NCI-H1105 treated with DMSO at 0.1 percent for 48 hours (cell line): ENCODE data around the gene CTIF.

ENCODE experiments used
- DNase-seq: peaks from one replicate; lab custom pipeline; 2025; lab: John Stamatoyannopoulos, UW

Gene CTIF

DNA sequence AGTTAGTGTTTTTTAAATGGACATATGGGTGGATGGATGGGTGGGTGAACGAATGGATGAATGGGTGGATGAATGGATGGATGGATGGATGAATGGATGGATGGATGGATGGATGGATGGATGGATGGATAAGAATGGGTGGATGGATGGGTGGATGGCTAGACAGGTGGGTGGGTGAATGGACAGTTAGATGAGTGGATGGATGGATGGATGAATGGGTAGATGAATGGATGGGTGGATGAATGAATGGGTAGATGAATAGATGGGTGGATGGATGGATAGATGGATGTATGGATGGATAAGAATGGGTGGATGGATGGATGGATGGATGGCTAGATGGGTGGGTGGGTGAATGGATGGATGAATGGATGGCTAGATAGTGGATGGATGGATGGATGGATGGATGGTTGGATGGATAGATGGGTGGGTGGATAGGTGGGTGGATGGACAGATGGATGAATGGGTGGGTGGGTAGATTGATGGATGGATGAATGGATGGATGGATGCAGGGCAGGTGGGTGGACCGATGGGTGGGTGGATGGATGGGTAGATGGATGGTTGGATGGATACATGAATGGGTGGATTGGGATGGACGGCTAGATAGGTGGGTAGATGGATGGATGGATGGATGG, 64.0 kb downstream of the CTIF start:
- DNase-seq = no peak

DNA sequence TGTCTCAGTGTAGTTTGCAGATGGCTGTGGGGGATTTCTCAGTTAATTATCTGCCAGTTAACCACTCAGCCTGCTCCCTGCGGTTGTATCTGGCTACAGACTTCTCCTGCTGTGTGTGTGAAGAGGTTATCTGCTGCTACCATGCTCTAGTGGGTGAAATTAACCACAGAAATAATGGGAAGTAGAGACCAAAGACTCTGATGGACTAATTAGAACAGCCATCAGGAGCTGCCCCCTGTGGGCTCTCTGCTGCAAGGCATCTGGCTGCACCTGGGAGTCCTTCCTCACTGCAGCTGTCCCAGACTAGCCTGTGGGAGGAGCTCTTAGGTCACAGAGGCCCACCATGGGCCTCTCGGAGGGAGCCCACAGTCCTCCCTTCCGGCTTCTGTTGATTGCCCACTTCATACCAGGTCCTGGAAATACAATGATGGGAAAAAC, 66.6 kb downstream of the CTIF start:
- no peak for DNase-seq

DNA sequence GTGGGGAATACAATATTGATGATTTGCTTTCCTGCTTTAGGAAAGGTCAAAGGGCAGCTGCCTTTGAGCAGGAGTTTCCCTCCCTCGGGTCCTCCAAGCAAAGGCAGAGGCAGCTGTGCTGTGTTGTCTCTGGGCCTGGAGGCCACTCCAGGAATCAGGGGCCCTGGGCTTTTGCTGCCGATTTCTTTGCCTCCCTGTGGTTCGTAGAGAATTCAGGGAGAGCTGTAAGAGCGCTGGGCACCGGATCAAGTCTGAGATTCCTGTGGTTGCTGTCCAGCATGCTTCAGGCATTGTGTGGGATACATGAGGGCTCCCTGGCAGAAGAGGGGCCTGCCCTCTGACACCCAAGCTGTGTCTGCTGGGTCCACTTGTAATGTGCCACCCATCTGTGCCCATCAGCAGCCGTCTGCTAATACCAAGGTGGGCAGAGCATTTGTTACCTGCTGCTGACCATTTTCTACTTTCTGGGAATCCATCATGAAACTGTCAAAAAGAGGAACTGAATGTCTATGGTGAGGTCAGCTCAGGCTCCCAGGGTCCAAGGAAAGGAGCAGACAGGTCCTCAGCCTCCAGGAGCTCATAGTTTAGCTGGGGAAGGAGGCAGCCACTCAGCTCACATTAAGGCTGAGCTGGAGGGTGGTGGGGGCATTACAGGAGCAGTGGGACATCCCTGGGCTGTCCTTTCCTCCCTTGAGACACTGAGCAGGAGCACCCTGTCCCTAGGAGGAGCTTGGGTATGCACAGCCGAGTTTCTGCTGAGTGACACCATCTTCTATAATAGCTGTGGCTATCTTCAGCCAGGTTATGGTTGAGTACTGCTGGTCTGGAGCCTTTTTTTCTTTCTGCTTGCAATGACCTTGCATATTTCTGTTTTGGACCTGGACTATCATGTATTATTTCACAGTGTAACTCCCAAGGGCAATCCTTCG, 68.5 kb downstream of the CTIF start:
- no peak for DNase-seq

DNA sequence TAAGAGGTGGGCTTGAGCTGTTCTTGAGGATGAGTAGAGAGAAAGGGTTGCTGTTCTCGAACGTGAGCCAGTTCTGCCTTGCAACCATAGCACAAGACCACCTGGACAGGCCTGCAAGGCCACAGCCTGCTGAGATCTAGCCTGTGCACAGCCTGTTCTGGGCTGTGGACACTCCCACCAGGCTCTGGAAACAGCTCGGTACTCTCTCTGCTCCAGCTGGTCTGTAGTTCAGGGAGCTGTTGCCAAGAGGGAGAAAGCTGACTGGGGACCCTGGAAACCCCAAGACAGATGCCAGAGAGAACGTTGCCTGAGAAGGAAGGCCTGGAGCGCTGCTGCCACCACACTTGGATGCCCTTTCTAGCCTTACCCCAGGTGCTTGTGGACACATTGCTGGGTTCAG, 69.8 kb downstream of the CTIF start:
- DNase-seq = no peak

DNA sequence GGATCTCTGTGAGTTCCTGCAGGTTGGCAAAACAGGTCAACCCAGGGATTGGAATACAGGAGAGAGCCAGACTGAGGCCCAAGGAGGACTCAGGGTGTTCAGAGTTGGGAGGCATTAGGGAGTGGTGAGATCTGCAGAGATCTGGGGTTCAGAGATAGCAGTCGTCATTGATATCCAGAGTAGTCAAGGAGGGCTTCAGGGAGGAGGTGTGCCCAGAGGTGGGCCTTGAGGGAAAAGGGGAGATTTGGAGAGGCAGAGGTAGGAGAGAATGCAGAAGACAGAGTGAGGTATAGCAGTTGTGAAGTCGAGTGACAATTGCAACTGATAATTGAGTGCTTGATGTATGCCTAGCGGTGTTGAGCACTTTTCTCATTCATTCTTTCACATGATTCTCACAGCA, 70.3 kb downstream of the CTIF start:
- no peak for DNase-seq

DNA sequence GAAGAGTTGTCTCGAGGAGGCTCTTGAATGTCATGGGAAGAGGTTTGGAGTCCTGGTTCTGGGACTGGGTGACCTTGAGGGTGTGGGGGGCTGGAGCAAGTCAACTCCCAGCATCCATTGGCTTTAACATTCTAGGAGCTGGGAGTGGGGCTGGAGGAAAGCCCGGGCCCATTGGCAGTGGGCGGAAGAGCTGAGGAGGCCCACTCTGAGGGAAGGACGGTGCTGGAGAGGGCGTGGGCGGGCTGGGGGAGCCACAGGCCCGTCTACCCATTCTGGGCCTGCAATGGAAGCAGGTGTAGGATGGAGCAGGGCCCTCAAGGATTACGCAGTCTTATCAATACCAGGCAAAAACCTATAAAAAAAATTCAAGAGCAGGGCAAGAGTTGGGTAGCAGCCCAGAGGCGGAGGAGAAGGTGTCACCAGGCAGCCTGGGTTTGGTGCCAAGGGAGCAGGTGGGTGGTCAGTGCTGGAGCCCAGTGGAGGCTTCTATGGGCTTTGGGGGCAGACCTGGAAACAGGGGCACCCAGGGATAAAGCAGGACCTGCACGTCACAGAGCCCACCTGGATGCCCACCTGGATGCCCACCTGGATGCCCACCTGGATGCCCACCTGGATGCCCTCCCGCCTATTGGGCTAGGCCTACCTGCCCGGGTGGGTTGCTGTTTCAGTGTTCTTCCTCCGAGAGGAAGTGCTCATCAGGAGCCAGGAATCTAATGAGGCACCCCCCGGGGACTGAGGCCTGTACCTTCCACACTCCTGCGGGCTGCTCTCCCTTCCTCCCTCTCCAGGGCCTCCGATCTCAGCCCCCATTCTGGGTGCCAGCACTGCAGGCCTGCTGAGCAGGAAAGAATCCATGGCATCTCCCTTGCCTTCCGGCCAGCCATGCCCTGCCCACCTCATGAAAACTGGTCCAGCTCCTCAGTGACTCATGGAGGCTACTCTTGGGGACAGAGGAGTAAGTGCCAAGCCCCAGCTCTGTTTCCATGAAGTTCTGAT, 71.3 kb downstream of the CTIF start:
- DNase-seq = no peak

DNA sequence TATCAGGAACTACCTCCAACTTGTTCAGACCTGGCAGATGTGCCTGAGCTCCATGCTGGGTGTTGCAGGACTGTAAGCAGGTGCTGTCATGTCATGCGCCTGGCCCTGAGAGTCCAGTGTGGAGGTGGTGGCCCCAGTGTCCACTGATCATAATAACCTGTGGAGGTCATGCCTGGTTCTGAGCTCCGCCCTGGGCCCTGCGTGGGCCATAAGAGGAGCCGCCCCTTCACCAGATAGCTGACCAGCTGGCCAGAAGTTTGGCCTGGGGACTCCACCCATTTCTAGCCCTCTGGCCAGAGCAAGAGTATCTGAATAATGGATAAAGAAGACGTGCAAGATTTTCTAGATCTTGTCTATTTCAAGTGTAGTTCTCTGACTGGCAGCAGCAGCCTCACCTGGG, 72.4 kb downstream of the CTIF start:
- DNase-seq = no peak

DNA sequence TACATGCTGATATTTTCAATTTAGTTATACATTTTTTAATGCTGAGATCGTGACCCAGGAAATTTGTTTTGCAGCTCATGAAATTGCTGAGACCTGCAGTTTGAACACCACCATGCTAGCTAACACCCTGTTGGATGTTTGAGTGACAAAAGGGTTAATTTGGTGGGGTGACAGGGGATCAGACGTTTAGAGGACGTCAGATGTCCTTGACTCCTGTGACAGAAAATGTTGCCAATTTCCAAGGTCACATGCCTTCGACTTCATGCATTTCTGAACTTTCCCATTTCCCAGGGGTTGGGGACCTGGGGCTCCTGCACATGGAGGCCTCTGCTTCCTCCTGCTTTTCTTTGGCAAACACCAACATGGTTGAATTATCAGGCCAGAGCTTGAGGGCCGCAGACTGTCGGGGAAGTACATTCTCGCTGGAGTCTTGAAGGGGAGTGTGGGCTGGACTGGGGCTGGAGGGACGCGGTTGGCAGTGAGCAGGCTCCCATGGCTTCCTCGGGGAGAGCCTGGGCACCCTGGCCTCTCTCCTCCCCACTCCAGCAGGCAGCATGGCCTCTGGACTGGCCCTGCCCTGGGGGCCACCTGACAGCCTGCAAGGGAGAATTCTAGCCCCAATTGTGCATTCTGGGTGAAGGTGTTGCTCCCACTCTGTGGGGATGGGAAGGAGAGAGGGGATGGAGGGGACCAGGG, 73.1 kb downstream of the CTIF start:
- no peak for DNase-seq

DNA sequence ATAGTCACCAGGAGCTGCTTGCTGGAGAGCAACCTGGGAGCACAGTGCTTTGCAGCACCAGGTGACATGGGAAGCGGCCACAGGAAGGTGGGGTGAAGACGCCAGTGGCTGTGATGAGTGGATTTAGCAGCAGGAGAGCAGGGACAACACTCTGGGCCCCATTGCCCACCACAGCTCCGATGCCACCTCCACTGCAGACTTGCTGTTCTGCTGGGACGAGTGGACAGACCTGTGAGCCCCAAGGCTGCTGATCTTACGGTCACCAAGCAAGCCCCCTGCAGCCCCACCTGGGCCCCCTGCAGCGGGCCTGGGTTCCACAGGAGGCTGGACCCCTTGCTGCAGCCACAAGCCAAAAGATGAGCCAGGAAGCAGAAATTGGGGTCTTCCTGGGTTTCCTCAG, 73.7 kb downstream of the CTIF start:
- no peak for DNase-seq

DNA sequence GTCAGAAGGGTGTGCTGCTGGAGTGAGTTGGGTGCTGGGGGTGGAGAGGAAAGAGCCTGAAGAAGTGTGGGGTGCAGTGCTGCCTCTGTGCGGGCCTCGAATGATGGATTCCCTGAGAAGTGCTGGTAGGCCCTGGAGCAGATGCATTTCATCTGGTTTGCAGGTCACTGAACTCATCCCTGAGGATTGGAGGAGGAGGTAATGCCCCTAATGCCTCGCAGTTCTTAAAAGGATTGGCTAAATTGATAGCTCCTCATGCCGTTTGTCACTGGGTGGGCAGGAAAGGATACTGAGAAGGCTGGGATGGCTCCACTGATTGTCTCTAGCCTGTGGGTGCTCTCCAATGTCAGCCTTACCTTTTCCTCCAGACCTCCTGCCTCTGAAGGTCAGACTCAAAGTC, 74.1 kb downstream of the CTIF start:
- no peak for DNase-seq

DNA sequence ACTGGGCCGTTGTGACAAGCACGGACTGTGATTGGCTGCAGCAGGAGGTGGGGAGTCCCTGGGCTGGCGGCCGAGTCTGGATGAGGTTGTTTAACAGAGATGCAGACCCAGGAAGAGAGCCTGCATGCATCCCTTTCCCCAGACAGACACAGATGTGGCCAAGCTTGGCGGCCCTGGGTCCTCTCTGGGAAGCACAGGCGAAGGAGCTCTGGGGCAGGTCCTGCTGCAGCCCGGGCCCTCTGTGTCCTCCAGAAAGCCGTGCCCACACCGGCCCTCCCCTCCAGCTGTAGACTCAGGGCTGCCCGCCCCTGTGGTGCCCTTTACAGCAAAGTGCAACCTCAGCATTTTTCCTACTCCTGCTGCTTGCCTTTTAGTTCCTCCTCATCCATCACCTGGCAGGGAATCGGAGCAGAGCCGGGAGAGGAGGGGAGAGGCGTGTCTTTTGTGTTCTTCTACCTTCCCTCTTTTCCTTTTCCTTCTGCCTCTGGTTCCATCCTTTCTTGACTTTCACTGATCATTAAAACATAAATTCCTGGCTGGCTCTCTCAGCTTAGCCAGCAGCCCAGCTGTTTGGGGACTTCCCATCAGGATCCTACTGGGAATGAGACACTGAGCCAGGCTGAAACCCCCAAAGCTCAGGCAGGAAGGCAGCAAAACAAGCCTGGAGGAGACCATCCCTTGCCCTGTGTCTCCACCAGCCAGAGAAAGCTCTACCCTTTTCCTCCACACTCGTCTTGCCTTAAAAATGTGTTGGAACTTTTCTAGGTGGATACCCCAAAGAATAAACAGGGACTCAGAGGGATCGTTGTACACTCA, 75.0 kb downstream of the CTIF start:
- no peak for DNase-seq

DNA sequence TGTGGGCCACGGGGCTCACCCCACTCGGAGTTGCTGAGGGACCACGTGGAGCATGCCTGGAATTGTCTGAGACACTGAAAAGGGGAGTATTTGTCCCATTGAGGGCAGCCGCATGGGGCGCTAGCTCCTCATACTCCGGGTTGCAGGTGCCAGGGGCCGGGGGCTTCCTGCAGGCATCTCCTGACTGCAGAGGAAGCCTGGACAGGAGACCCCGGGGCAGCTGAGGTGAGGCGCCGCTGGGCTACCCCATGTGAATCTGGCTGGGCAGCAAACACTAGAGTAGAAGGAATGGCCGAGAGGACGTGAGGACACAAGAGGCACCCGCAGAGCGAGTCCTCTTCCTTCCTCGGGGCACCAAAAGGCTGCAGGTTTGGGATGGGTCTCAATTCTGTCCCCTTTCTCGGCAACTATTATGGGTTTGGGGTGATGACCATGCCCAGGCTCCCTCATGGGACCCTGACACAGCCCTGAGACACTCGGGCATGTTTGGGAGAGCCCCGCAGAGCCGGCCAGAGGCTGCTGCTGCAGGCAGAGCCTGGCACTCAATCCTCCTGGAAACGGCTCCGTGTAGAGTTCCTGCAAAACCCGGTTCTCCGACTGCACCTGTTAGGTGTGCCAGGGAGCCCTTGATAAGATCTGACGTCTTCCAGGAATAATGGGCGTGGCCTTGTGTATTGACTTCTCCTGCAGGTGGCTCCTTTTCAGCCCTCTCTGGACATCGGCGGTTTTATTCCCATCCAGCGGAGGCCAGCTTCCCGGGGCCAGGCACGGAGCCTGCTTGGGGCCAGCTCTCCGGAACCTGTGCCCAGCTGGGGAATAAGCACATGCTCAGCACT, 77.0 kb downstream of the CTIF start:
- DNase-seq = no peak

DNA sequence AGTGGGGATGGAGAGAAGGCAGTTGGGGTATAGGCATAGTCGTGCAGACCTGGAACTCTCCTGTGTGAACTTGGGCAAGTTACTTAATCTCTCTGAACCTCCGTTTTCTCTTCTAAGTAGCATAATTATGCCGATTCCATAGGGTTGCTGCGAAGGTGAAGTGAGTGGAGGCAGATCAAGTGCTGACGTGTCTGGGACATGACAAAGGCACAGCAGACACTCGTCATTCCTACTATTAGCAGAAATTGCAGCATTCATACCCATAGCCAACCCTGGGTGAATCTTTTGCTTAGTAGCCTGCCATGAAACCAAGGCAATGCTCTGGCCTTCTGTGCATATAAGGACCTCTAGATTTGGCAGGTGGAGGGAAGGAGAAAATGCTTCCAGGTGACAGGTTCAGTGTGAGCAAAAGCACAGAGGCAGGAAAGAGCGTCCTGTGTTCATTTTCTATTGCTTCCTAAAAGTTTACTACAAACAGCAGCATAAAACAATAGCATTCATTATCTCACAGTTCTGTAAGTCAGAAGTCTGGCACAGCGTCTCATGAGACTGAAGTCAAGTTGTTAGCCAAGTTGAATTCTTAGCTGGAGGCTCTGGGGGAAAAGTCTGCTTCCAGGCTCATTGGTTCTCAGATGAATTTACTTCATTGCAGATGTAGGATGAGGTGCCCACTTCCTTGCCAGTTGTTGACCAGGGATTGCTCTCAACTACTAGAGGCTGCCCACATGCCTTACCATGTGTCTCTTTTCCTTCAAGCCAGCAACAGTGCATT, 77.8 kb downstream of the CTIF start:
- no peak for DNase-seq

DNA sequence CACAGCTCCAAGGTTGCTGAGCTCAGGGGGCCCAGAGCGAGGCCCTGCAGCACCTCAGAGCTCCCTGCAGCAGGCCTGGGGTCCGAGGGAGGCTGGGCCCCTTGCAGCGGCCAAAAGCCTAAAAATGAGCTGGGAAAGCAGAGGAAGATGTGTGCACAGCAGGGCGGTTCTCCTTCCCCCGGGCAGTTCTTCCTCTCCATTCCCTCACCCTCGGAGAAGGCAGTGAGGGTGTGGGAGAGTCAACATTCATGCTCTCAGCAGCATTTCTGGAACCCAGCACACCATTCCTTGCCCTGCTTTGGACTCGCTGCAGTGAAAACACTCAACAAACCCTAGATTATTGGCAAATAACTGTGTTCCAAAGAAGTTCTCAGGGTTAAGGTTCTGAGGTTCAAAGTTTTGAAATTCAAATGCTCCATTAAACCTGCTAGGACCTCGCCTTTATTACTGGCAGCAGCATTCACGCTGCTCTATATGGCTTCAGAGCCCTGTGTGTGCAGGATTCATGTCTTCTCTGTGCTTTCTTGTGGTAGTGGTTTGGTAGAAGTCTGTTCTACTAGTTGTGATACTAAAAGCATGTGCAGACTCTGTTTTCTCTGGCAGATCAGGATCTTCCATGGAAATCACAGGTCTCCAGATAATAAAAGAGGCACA, 79.1 kb downstream of the CTIF start:
- DNase-seq = no peak

DNA sequence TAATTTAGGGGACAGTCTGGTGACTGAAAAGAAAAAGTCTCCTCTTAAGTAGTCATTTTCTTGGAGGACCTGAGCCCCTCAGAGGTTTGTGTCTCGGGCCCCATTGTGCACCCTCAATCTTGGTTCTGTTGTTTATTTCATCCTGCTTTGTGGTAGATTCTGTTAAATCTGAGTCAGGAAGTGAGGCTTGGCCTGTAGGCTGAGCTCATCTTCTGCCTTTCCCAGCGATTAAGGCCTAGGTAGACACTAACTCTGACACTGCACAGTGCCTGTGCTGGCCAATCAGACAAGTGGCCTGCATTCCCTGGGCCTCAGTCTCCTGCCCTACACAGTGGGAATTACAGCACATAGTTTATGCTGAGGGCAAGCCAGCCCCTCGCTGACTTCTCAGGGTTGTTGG, 80.2 kb downstream of the CTIF start:
- DNase-seq = no peak

DNA sequence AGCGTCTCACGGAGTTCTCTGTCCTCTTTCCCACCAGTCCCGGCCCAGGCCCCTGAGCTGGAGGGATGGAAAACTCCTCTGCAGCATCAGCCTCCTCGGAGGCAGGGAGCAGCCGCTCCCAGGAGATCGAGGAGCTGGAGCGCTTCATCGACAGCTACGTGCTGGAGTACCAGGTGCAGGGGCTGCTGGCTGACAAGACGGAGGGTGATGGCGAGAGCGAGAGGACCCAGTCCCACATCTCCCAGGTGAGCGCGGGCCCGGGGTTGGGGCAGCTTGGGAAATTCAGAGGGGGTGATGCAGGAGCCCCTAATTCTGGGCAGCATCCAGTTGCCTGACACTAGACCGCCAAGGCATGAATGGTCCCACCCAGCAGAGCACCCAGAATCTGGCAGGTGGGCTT, 80.7 kb downstream of the CTIF start:
- DNase-seq = no peak

DNA sequence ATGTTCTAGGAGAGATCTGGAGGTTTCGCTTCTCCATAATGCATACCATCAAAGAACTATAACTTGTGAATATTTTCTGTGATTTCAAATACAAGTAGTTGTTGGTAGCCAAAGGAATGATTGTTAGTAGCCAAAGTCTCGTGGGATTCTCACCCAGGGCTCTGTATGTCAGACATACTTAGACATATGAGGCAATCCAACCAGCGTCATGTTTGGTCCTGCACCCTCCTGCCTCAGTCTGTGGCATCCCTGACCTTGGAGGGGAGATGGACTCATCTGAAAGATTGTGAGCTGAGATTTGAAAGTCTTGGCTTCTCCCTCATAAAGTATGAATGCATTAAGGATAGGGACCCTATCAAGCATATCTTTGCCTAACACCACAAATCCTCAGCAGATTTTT, 81.2 kb downstream of the CTIF start:
- no peak for DNase-seq

DNA sequence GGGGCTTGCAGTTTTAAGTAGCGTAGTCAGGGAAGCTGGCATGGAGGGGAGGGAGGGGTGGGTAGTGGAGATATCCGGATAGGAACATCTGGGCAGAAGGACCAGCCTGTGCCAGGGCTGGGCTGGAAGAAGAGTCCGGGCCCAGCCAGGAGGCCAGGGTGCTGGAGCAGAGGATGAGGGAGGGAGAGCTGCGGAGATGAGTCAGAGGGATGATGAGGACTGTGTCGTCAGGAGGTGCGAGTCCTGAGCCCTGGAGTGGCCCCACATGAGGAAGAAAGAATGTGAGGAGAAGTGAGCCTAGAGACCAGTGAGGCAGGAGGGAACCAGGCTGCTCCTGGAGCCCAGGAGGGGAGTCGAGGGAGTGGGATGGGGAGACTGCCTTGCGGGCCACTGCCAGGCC, 82.4 kb downstream of the CTIF start:
- DNase-seq = no peak
